ENCODE measurements around the gene KBTBD6. TPM values are rescaled to one million over a fixed set of nuclear protein-coding genes. Genes with fewer than 3 reads are reported as not detected.

The KBTBD6 gene
- total and polyA plus RNA-seq, 10 of the 15 experiments (the other 5 are each of a cell fraction or from before 2014, with no cell fraction given): 1.9 to 5.3 (median 3.8) TPM

DNA sequence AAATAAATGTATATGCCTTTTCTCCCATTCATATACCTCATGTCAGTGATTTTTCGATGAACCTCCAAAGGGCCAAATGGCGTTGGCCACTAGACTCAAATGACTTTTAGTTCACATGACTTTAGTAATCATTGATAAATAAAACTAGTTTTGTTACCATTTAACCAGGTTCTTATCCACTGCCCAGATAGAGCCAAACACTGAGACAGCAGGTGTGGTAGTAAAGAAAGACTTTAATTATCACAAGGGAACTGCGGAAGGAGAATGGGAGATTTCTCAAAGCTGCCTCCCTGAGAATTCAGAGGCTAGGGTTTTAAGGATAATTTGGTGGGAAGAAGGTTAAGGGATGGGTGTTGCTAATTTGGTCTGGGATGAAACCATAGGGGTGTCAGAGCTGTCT is 19.4 kb upstream of the KBTBD6 start (continued):
- TF ChIP-seq STAT3 (IDR thresholded peaks at IDR 0.05; ENCODE audit: low read depth, low read length) (no peak), MYB (IDR thresholded peaks at IDR 0.05; ENCODE audit: borderline replicate concordance, low read depth, low read length) (no peak), POLR2AphosphoS5 (IDR thresholded peaks at IDR 0.05; ENCODE audit: low read length) (no peak), JUND (IDR thresholded peaks at IDR 0.05; ENCODE audit: low read depth, low read length) (no peak), LARP7 (IDR thresholded peaks at IDR 0.05) (no peak)
- TF ChIP-seq, protein P1, sequence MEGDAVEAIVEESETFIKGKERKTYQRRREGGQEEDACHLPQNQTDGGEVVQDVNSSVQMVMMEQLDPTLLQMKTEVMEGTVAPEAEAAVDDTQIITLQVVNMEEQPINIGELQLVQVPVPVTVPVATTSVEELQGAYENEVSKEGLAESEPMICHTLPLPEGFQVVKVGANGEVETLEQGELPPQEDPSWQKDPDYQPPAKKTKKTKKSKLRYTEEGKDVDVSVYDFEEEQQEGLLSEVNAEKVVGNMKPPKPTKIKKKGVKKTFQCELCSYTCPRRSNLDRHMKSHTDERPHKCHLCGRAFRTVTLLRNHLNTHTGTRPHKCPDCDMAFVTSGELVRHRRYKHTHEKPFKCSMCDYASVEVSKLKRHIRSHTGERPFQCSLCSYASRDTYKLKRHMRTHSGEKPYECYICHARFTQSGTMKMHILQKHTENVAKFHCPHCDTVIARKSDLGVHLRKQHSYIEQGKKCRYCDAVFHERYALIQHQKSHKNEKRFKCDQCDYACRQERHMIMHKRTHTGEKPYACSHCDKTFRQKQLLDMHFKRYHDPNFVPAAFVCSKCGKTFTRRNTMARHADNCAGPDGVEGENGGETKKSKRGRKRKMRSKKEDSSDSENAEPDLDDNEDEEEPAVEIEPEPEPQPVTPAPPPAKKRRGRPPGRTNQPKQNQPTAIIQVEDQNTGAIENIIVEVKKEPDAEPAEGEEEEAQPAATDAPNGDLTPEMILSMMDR (IDR thresholded peaks at IDR 0.05 in 2 of 3, conservative IDR thresholded peaks at IDR 0.05 in 1 of 3; ENCODE audit: control insufficient read depth in 2 of 3, extremely low read depth in 1 of 3, insufficient read depth in 1 of 3, low read depth in 3 of 3, low read length in 3 of 3): no peak

DNA sequence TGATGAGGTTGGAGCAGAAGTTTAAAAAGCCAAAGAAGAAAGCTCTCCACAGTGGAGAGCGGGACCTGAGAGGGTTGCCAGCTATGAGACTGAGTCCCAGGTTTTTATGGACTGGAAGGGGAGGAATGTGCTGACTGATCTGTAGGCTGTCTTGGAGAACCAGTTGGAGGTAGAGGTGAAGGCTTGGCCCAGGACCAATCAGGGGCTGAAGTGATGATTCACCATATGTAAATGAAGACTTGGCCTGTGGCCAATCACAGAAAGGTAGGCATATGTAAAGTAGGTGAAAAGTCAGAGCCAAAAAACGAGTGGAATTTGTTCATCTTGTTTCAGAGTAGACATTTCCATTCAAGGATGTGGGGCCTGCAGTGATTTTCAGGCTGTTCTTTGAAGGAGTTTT is 17.5 kb upstream of the KBTBD6 start:
- no TSS peak for BruUV-seq (replicated peaks)

More for the DNA sequence above, 17.5 kb upstream of the KBTBD6 start:
- H3K36me3 ChIP-seq (ENCODE audit: control insufficient read depth in 2 of 2, insufficient read depth in 2 of 2, low read length in 1 of 2): no peaks in the 10 kb centered on the region
- POLR2A ChIA-PET: no interaction called here
- no peaks in the 10 kb centered on the region for H3K27me3 ChIP-seq (replicated peaks in 1 of 2; ENCODE audit: control insufficient read depth in 2 of 2, insufficient read depth in 2 of 2, low read length in 1 of 2)
- DNase-seq (ENCODE audit: low read depth, low spot score) (no peak), ATAC-seq (no peak), FAIRE-seq (no peak)
- no peak overlapping the region for H3K4me2 ChIP-seq (ENCODE audit: control insufficient read depth, insufficient read depth)
- SMC1A ChIA-PET (ENCODE audit: uncharacterized antibody, unreplicated experiment): no interaction called here
- no peaks in the 10 kb centered on the region for H3K4me1 ChIP-seq (ENCODE audit: control insufficient read depth, insufficient read depth, low read length)
- no peaks in the 10 kb centered on the region for H4K20me1 ChIP-seq (ENCODE audit: control insufficient read depth, insufficient read depth)
- intact Hi-C loops (cut with micrococcal nuclease; ENCODE audit: unreplicated experiment) (no loop called here), in situ Hi-C loops (cut with MboI) (no loop called here)
- H3K9me3 ChIP-seq (replicated peaks; ENCODE audit: control insufficient read depth, insufficient read depth, low read length): peaks cover 15% of the 10 kb centered on the region
- 53% methylated on average over 2 of the region's 2 CpGs for WGBS (ENCODE audit: insufficient coverage, insufficient replicate concordance, low lambda C conversion rate, missing lambda C conversion rate)
- no peak overlapping the region for H2AFZ ChIP-seq (ENCODE audit: control insufficient read depth, low read depth, low read length)
- RAD21 ChIA-PET (ENCODE audit: unreplicated experiment): no interaction called here
- H3K4me3 ChIP-seq: no peak overlapping the region
- H3K79me2 ChIP-seq (ENCODE audit: control insufficient read depth, insufficient read depth, low read length): no peaks in the 10 kb centered on the region
- no peak overlapping the region for H3K27ac ChIP-seq (ENCODE audit: control insufficient read depth, insufficient read depth)
- CTCF ChIA-PET: no interaction called here
- TF ChIP-seq RAD21 (IDR thresholded peaks at IDR 0.05; ENCODE audit: insufficient read depth, low read depth, low read length): no peak
- TF ChIP-seq, protein P2, sequence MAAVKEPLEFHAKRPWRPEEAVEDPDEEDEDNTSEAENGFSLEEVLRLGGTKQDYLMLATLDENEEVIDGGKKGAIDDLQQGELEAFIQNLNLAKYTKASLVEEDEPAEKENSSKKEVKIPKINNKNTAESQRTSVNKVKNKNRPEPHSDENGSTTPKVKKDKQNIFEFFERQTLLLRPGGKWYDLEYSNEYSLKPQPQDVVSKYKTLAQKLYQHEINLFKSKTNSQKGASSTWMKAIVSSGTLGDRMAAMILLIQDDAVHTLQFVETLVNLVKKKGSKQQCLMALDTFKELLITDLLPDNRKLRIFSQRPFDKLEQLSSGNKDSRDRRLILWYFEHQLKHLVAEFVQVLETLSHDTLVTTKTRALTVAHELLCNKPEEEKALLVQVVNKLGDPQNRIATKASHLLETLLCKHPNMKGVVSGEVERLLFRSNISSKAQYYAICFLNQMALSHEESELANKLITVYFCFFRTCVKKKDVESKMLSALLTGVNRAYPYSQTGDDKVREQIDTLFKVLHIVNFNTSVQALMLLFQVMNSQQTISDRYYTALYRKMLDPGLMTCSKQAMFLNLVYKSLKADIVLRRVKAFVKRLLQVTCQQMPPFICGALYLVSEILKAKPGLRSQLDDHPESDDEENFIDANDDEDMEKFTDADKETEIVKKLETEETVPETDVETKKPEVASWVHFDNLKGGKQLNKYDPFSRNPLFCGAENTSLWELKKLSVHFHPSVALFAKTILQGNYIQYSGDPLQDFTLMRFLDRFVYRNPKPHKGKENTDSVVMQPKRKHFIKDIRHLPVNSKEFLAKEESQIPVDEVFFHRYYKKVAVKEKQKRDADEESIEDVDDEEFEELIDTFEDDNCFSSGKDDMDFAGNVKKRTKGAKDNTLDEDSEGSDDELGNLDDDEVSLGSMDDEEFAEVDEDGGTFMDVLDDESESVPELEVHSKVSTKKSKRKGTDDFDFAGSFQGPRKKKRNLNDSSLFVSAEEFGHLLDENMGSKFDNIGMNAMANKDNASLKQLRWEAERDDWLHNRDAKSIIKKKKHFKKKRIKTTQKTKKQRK (IDR thresholded peaks at IDR 0.05; ENCODE audit: low read depth, low read length): no peak
- no peak overlapping the region for H3K9ac ChIP-seq (ENCODE audit: control insufficient read depth, insufficient read depth, low read length)

Measured in GM12878 (cell line).